HL-60 (cell line): ENCODE measurements around the gene ATPAF1.

Experiments used
- DNase-seq, 2 experiments: peaks; one replicate each; pipeline ENCODE4 v3.0.0-alpha.2; 2010 to 2020; ENCODE audit warnings: low read depth in 1 of 2, low spot score in 1 of 2
- H3K27ac ChIP-seq: fragments of 250-450 bp; sonication (Bioruptor Pico); replicated peaks from 2 replicates; pipeline ENCODE4 v1.5.1; 2020; ENCODE audit warnings: mild to moderate bottlenecking, moderate library complexity
- H3K27me3 ChIP-seq: fragments of 250-450 bp; sonication (Bioruptor Pico); 2 replicates; pipeline ENCODE4 v1.5.1; 2021; ENCODE audit warnings: mild to moderate bottlenecking, moderate library complexity; ENCODE audit not compliant: insufficient read depth, poor library complexity, severe bottlenecking
- H3K4me3 ChIP-seq: replicated peaks from 2 replicates; pipeline ENCODE4 v1.5.1; 2011; ENCODE audit warnings: mild to moderate bottlenecking, control low read depth, low read length; ENCODE audit not compliant: insufficient read depth
- CTCF ChIP-seq: IDR thresholded peaks from one replicate; pipeline ENCODE4 v1.5.1; 2011; ENCODE audit warnings: low read length, control low read depth, inconsistent platforms; ENCODE audit not compliant: insufficient read depth
- GABPA ChIP-seq: IDR thresholded peaks from 2 replicates; pipeline ENCODE4 v1.6.1; 2012; ENCODE audit warnings: low read depth
- POLR2AphosphoS5 ChIP-seq: IDR thresholded peaks from 2 replicates; pipeline ENCODE4 v1.6.1; 2012; ENCODE audit warnings: low read depth
- REST ChIP-seq: IDR thresholded peaks from 2 replicates; pipeline ENCODE4 v1.6.1; 2012; ENCODE audit warnings: low read depth; ENCODE audit not compliant: insufficient replicate concordance
- SPI1 ChIP-seq: IDR thresholded peaks from 2 replicates; pipeline ENCODE4 v1.6.1; 2012; ENCODE audit warnings: low read depth, mild to moderate bottlenecking, borderline replicate concordance

The ATPAF1 gene

GRCh38 chr1:46646331-46646730 is 21.8 kb downstream of the ATPAF1 start:
- DNase-seq: no peak
- Histone ChIP-seq H3K27ac (no peak overlapping the region), H3K4me3 (no peak overlapping the region), H3K27me3 (no peaks in the 10 kb centered on the region)
- TF ChIP-seq POLR2AphosphoS5 (no peak), GABPA (no peak)

- H3K27ac ChIP-seq: no peak overlapping the region
- TF ChIP-seq POLR2AphosphoS5: no peak
- no peak for TF ChIP-seq GABPA
- no peak for TF ChIP-seq REST
- no peak for TF ChIP-seq SPI1
- no peak for TF ChIP-seq CTCF
- no peak for DNase-seq
- H3K27me3 ChIP-seq: no peaks in the 10 kb centered on the region
- no peak overlapping the region for H3K4me3 ChIP-seq
These were observed 22.3 kb downstream of the ATPAF1 start for GRCh38 chr1:46645815-46646214.

- Histone ChIP-seq H3K27ac (no peak overlapping the region), H3K4me3 (no peak overlapping the region), H3K27me3 (no peaks in the 10 kb centered on the region)
- DNase-seq: no peak
- TF ChIP-seq SPI1 (no peak), REST (no peak), GABPA (no peak), POLR2AphosphoS5 (no peak)
These were observed 24.8 kb downstream of the ATPAF1 start for GRCh38 chr1:46643368-46643775.

GRCh38 chr1:46642115-46642680 is 26.0 kb downstream of the ATPAF1 start:
- Histone ChIP-seq H3K4me3 (no peak overlapping the region), H3K27ac (no peak overlapping the region), H3K27me3 (no peaks in the 10 kb centered on the region)
- no peak for DNase-seq
- TF ChIP-seq SPI1 (0 out of 2 replicates have a peak, but pooled peaks have one; percentile 7), CTCF (no peak), GABPA (no peak), REST (no peak), POLR2AphosphoS5 (no peak)
